Measurements from ENCODE around the gene VAV3. TPM values are rescaled to one million over a fixed set of nuclear protein-coding genes. Genes with fewer than 3 reads are reported as not detected.

Gene VAV3
- total RNA-seq, 2 experiments from 2014 or later: 5.5 to 5.6 TPM

GRCh38 chr1:107896936-107897335 lies 68.0 kb downstream of the VAV3 start:
- H3K4me3 Mint-ChIP-seq: peak overlapping the region; percentile 7
- H3K4me3 ChIP-seq (ENCODE audit: low read length): no peak overlapping the region
- ATAC-seq (ENCODE audit: poor library complexity) (no peak), DNase-seq (no peak)
- no peaks in the 10 kb centered on the region for H3K9me3 ChIP-seq (ENCODE audit: control insufficient read depth in 1 of 2, insufficient read depth in 1 of 2, low read length in 2 of 2)
- H3K36me3 ChIP-seq (ENCODE audit: insufficient read depth, low read length): no peaks in the 10 kb centered on the region
- H3K36me3 Mint-ChIP-seq (ENCODE audit: low read depth): no peaks in the 10 kb centered on the region
- ChIA-PET POLR2A (interaction anchor here (0.6 to 1.0 kb wide), 2 partner anchors 10 to 46 kb away, joined by 3 to 5 read pairs; no protein-coding TSS in a partner anchor), CTCF (interaction anchor here (0.7 kb wide), 1 partner anchor 223 kb away, joined by 5 read pairs; no protein-coding TSS in a partner anchor)
- no peak overlapping the region for H3K27ac ChIP-seq (ENCODE audit: low read depth in 1 of 2, low read length in 2 of 2)
- TF ChIP-seq, protein P1, sequence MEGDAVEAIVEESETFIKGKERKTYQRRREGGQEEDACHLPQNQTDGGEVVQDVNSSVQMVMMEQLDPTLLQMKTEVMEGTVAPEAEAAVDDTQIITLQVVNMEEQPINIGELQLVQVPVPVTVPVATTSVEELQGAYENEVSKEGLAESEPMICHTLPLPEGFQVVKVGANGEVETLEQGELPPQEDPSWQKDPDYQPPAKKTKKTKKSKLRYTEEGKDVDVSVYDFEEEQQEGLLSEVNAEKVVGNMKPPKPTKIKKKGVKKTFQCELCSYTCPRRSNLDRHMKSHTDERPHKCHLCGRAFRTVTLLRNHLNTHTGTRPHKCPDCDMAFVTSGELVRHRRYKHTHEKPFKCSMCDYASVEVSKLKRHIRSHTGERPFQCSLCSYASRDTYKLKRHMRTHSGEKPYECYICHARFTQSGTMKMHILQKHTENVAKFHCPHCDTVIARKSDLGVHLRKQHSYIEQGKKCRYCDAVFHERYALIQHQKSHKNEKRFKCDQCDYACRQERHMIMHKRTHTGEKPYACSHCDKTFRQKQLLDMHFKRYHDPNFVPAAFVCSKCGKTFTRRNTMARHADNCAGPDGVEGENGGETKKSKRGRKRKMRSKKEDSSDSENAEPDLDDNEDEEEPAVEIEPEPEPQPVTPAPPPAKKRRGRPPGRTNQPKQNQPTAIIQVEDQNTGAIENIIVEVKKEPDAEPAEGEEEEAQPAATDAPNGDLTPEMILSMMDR (IDR thresholded peaks at IDR 0.05): no peak
- H3K9me3 Mint-ChIP-seq: no peaks in the 10 kb centered on the region
- H3K4me1 Mint-ChIP-seq (ENCODE audit: low read depth): peaks cover 39% of the 10 kb centered on the region
- intact Hi-C loops (cut with DNase I, micrococcal nuclease): loop anchor here (1.0 to 10.0 kb wide), 3 partner anchors 112 to 230 kb away; no protein-coding TSS in a partner anchor
- no peaks in the 10 kb centered on the region for H3K27me3 ChIP-seq (ENCODE audit: control insufficient read depth in 1 of 2, insufficient read depth in 2 of 2, low read length in 2 of 2)
- H3K27me3 Mint-ChIP-seq: no peaks in the 10 kb centered on the region
- H3K4me1 ChIP-seq (ENCODE audit: insufficient read depth, low read length): peaks cover 6% of the 10 kb centered on the region
- peak overlapping the region; percentile 9 for H3K27ac Mint-ChIP-seq

DNA sequence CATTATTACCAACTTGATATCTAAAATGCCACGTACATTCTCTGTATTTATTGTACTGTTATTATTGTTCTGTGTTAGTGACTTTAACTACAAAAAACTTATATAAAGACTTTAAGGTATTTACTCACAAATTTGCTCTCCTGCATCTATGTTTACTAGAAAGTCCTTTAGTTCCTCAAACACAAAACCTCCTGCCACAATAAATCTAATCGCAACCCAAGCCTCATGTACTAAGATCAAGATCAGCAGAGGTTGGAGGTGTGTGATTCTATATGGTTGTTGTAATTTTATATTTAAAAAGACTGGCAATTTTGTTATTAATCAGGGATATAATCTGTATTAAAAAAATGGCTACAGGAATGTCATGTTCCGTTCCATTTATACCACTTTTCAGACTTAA lies 68.6 kb downstream of the VAV3 start:
- TF ChIP-seq, protein P1 (IDR thresholded peaks at IDR 0.05): no peak
- peaks cover 6% of the 10 kb centered on the region for H3K4me1 ChIP-seq (ENCODE audit: insufficient read depth, low read length)
- no peaks in the 10 kb centered on the region for H3K27me3 Mint-ChIP-seq
- no peak overlapping the region for H3K4me3 ChIP-seq (ENCODE audit: low read length)
- H3K27me3 ChIP-seq (ENCODE audit: control insufficient read depth in 1 of 2, insufficient read depth in 2 of 2, low read length in 2 of 2): no peaks in the 10 kb centered on the region
- no peaks in the 10 kb centered on the region for H3K36me3 Mint-ChIP-seq (ENCODE audit: low read depth)
- H3K36me3 ChIP-seq (ENCODE audit: insufficient read depth, low read length): no peaks in the 10 kb centered on the region
- H3K4me1 Mint-ChIP-seq (ENCODE audit: low read depth): peaks cover 39% of the 10 kb centered on the region
- ATAC-seq (ENCODE audit: poor library complexity): no peak
- H3K4me3 Mint-ChIP-seq: no peak overlapping the region
- no peaks in the 10 kb centered on the region for H3K9me3 ChIP-seq (ENCODE audit: control insufficient read depth in 1 of 2, insufficient read depth in 1 of 2, low read length in 2 of 2)
- peak overlapping the region; percentile 9 for H3K27ac Mint-ChIP-seq
- ChIA-PET CTCF (no interaction called here), POLR2A (no interaction called here)
- no peak for DNase-seq
- intact Hi-C loops (cut with DNase I, micrococcal nuclease): loop anchor here in 1 of 2 experiments (5.0 to 10.0 kb wide), 2 partner anchors 112 to 231 kb away; no protein-coding TSS in a partner anchor
- no peak overlapping the region for H3K27ac ChIP-seq (ENCODE audit: low read depth in 1 of 2, low read length in 2 of 2)
- no peaks in the 10 kb centered on the region for H3K9me3 Mint-ChIP-seq

GRCh38 chr1:107895403-107896191 lies 69.4 kb downstream of the VAV3 start:
- H3K27me3 ChIP-seq (ENCODE audit: control insufficient read depth in 1 of 2, insufficient read depth in 2 of 2, low read length in 2 of 2): no peaks in the 10 kb centered on the region
- intact Hi-C loops (cut with DNase I, micrococcal nuclease): loop anchor here in 1 of 2 experiments (5.0 to 10.0 kb wide), 2 partner anchors 111 to 232 kb away; no protein-coding TSS in a partner anchor
- H3K4me1 ChIP-seq (ENCODE audit: insufficient read depth, low read length): peaks cover 6% of the 10 kb centered on the region
- ATAC-seq (ENCODE audit: poor library complexity): no peak
- DNase-seq: peak in 3 of 14 experiments; percentile 9 to 25 (median 12)
- H3K27ac ChIP-seq (ENCODE audit: low read depth in 1 of 2, low read length in 2 of 2): no peak overlapping the region
- ChIA-PET CTCF (no interaction called here), POLR2A (no interaction called here)
- Mint-ChIP-seq H3K9me3 (no peaks in the 10 kb centered on the region), H3K4me1 (ENCODE audit: low read depth) (peaks cover 39% of the 10 kb centered on the region), H3K27ac (peak overlapping the region; percentile 9), H3K4me3 (no peak overlapping the region), H3K27me3 (no peaks in the 10 kb centered on the region), H3K36me3 (ENCODE audit: low read depth) (no peaks in the 10 kb centered on the region)
- TF ChIP-seq, protein P1 (IDR thresholded peaks at IDR 0.05): no peak
- H3K36me3 ChIP-seq (ENCODE audit: insufficient read depth, low read length): no peaks in the 10 kb centered on the region
- H3K4me3 ChIP-seq (ENCODE audit: low read length): no peak overlapping the region
- no peaks in the 10 kb centered on the region for H3K9me3 ChIP-seq (ENCODE audit: control insufficient read depth in 1 of 2, insufficient read depth in 1 of 2, low read length in 2 of 2)

Measured in CD4-positive, alpha-beta T cell (primary cell).